Osteocyte (in vitro differentiated cells): ENCODE data around the gene TUFM. TPM values are rescaled to one million over a fixed set of nuclear protein-coding genes. Genes with fewer than 3 reads are reported as not detected.
"Not testable (repeated sequence)": the region's sequence is repeated elsewhere in the genome, so short reads cannot be mapped to it uniquely, and the experiment has no call there.

Source experiments
- DNase-seq: peaks from one replicate; pipeline ENCODE4 v3.0.0; 2021; ENCODE audit warnings: mixed read lengths; ENCODE audit not compliant: unreplicated experiment; ENCODE audit errors: extremely low spot score
- H3K27ac Mint-ChIP-seq: one replicate; pipeline ENCODE4 v1.8.0; 2021; ENCODE audit warnings: mild to moderate bottlenecking, mixed read lengths; ENCODE audit not compliant: unreplicated experiment
- H3K27me3 Mint-ChIP-seq: one replicate; pipeline ENCODE4 v1.8.0; 2021; ENCODE audit warnings: mixed read lengths; ENCODE audit not compliant: unreplicated experiment
- H3K36me3 Mint-ChIP-seq: one replicate; pipeline ENCODE4 v1.8.0; 2021; ENCODE audit warnings: mixed read lengths; ENCODE audit not compliant: unreplicated experiment
- H3K4me1 Mint-ChIP-seq: one replicate; pipeline ENCODE4 v1.8.0; 2021; ENCODE audit warnings: mixed read lengths; ENCODE audit not compliant: unreplicated experiment
- H3K4me3 Mint-ChIP-seq: one replicate; pipeline ENCODE4 v1.8.0; 2021; ENCODE audit warnings: mild to moderate bottlenecking, moderate library complexity, mixed read lengths; ENCODE audit not compliant: unreplicated experiment
- H3K9me3 Mint-ChIP-seq: one replicate; pipeline ENCODE4 v1.8.0; 2021; ENCODE audit warnings: mixed read lengths; ENCODE audit not compliant: unreplicated experiment
- microRNA-seq: library from miRNA; unstranded; fragments of <30 nt; microRNA quantifications from one replicate; pipeline ENCODE4 v1.1.0, GENCODE V29; 2020; ENCODE audit not compliant: unreplicated experiment
- total RNA-seq: library from RNA; stranded (reverse); gene quantifications from 2 replicates; pipeline ENCODE4 v1.2.1, GENCODE V29; 2021
- TF ChIP-seq, protein P1 (sequence below): fragments of 200-600 bp; sonication (generic); IDR thresholded peaks from 2 replicates; pipeline ENCODE4 v1.5.0; 2021; ENCODE audit warnings: antibody characterized with exemption, mild to moderate bottlenecking, moderate library complexity

Gene TUFM
- total RNA-seq, 1 donor from 2014 or later = 122 TPM

DNA sequence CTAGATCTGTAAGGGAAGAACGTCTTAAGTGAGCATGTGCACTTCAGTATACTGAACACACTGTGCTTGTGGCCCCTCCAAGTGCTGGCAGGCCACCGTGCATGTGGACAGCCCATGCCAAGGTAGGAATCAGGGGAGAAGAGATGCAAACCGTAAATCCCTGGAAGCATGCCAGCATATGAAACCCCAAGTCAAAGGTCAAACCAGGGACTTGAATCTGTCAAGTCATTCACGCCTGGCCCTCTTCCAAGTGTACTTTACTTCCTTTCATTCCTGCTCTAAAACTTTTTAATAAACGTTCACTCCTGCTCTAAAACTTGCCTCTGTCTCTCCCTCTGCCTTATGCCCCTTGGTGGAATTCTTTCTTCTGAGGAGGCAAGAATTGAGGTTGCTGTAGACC, 26.1 kb downstream of the TUFM start:
- H3K4me1 Mint-ChIP-seq = peaks cover 15% of the 10 kb centered on the region
- TF ChIP-seq, protein P1, sequence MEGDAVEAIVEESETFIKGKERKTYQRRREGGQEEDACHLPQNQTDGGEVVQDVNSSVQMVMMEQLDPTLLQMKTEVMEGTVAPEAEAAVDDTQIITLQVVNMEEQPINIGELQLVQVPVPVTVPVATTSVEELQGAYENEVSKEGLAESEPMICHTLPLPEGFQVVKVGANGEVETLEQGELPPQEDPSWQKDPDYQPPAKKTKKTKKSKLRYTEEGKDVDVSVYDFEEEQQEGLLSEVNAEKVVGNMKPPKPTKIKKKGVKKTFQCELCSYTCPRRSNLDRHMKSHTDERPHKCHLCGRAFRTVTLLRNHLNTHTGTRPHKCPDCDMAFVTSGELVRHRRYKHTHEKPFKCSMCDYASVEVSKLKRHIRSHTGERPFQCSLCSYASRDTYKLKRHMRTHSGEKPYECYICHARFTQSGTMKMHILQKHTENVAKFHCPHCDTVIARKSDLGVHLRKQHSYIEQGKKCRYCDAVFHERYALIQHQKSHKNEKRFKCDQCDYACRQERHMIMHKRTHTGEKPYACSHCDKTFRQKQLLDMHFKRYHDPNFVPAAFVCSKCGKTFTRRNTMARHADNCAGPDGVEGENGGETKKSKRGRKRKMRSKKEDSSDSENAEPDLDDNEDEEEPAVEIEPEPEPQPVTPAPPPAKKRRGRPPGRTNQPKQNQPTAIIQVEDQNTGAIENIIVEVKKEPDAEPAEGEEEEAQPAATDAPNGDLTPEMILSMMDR = no peak
- no peaks in the 10 kb centered on the region for H3K9me3 Mint-ChIP-seq
- no peak overlapping the region for H3K27ac Mint-ChIP-seq
- no peak for DNase-seq
- no peak overlapping the region for H3K4me3 Mint-ChIP-seq
- H3K36me3 Mint-ChIP-seq = peaks cover 5% of the 10 kb centered on the region
- no peaks in the 10 kb centered on the region for H3K27me3 Mint-ChIP-seq

- not testable (repeated sequence) for H3K4me1 Mint-ChIP-seq, DNase-seq, H3K9me3 Mint-ChIP-seq, H3K36me3 Mint-ChIP-seq, H3K4me3 Mint-ChIP-seq, H3K27ac Mint-ChIP-seq, H3K27me3 Mint-ChIP-seq
Measured at GRCh38 chr16:28807445-28808120, 38.6 kb downstream of the TUFM start.

DNA sequence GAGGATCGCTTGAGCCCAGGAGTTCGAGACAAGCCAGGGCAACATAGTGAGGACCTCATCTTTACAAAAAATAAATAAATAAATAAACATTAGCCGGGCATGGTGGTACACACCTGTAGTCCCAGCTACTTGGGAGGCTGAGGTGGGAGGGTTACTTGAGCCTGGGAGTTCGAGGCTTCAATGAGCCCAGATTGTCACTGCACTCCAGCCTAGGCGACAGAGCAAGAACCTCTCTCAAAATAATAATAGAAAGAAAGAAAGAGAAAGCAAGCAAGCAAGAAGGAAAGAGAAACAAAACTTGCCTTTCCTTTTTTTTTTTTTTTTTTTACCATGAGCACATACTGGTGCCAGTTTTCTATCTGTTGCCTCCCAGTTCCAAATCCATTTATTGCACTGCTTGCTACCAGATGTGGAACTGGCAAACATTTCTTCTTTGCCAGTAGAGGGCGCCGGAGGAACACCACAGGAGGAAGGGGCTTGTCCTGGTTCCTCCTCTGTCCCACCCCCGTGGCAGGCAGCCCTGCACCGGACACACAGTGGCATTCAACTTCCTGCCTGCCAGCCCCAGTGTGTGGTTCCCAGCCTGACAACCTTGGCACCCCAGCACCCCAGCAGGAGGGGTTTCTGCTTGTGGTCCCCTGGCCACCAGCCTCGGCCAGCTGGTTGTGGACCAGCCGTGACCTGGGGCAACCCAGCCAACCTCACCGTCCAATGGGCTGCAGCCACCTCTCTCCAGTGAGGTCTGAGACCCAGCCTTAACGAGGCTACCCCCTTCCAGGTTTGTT, 43.7 kb downstream of the TUFM start:
- peak; percentile 82 for DNase-seq
- H3K4me3 Mint-ChIP-seq = peak overlapping the region; percentile 58

More for the DNA sequence above, 43.7 kb downstream of the TUFM start:
- H3K4me1 Mint-ChIP-seq, H3K9me3 Mint-ChIP-seq, H3K27me3 Mint-ChIP-seq, H3K27ac Mint-ChIP-seq, H3K36me3 Mint-ChIP-seq: not testable (repeated sequence)
- TF ChIP-seq, protein P1 = peak; percentile 54

Small RNA genes lying within 50 kb of the gene (microRNA-seq; reads per million reads assigned to microRNA genes)
- not detected for gene MIR4721

Other genes with a start within 250 kb of the TUFM start
- gene SULT1A2, start 249.3 kb downstream of the TUFM start, total RNA-seq = 0.51 TPM in 1 of 2 replicates, not detected in the other
- 10.4 and 11.4 TPM in 2 replicates for gene SULT1A1, start 236.3 kb downstream of the TUFM start, total RNA-seq
- gene NPIPB8, start 208.3 kb downstream of the TUFM start, total RNA-seq = not detected in 2 replicates
- gene EIF3C, start 134.9 kb downstream of the TUFM start, total RNA-seq = 950 and 1,034 TPM in 2 replicates
- 2.6 and 4.2 TPM in 2 replicates for gene NPIPB9, start 94.6 kb downstream of the TUFM start, total RNA-seq
- 208 and 210 TPM in 2 replicates for gene ATXN2L, start 23.3 kb downstream of the TUFM start, total RNA-seq
- gene SH2B1, start 17.5 kb upstream of the TUFM start, total RNA-seq = 57.9 and 60.7 TPM in 2 replicates
- 0.42 and 0.64 TPM in 2 replicates for gene ATP2A1, start 32.1 kb upstream of the TUFM start, total RNA-seq
- gene RABEP2, start 78.9 kb upstream of the TUFM start, total RNA-seq = 19.3 and 20.0 TPM in 2 replicates
- gene CD19, start 85.6 kb upstream of the TUFM start, total RNA-seq = not detected in 2 replicates
- 34.9 and 39.5 TPM in 2 replicates for gene NFATC2IP, start 104.6 kb upstream of the TUFM start, total RNA-seq
- 89.5 and 96.6 TPM in 2 replicates for gene SPNS1, start 128.4 kb upstream of the TUFM start, total RNA-seq
- 9.2 and 12.0 TPM in 2 replicates for gene LAT, start 138.7 kb upstream of the TUFM start, total RNA-seq